Parathyroid adenoma (tissue), 2 donors: ENCODE results near the gene RIN3.
A peak's percentile ranks its signal among the peaks of the same experiment; 100 is the strongest.

Experiments used
- H2AFZ ChIP-seq: fragments of 300-600 bp; sonication (generic); one replicate; pipeline ENCODE4 v1.7.0; 2017; ENCODE audit warnings: antibody characterized with exemption, mild to moderate bottlenecking
- H3K27ac ChIP-seq: fragments of 300-600 bp; sonication (generic); one replicate; pipeline ENCODE4 v1.7.0; 2017
- H3K27me3 ChIP-seq: fragments of 300-600 bp; sonication (generic); one replicate; pipeline ENCODE4 v1.7.0; 2017; ENCODE audit warnings: low read length; ENCODE audit not compliant: control insufficient read depth, insufficient read depth
- H3K36me3 ChIP-seq: fragments of 300-600 bp; sonication (generic); one replicate; pipeline ENCODE4 v1.7.0; 2017; ENCODE audit warnings: low read length; ENCODE audit not compliant: control insufficient read depth, insufficient read depth
- H3K4me1 ChIP-seq: fragments of 300-600 bp; sonication (generic); one replicate; pipeline ENCODE4 v1.7.0; 2017; ENCODE audit warnings: control low read depth
- H3K4me2 ChIP-seq: fragments of 300-600 bp; sonication (generic); one replicate; pipeline ENCODE4 v1.7.0; 2017; ENCODE audit warnings: low read length
- H3K4me3 ChIP-seq: fragments of 300-600 bp; sonication (generic); one replicate; pipeline ENCODE4 v1.7.0; 2017; ENCODE audit warnings: low read depth, low read length
- H3K79me2 ChIP-seq: fragments of 300-600 bp; sonication (generic); one replicate; pipeline ENCODE4 v1.7.0; 2017; ENCODE audit warnings: control low read depth
- H3K9ac ChIP-seq: fragments of 300-600 bp; sonication (generic); one replicate; pipeline ENCODE4 v1.7.0; 2017; ENCODE audit warnings: mild to moderate bottlenecking
- H3K9me3 ChIP-seq: fragments of 300-600 bp; sonication (generic); one replicate; pipeline ENCODE4 v1.7.0; 2017; ENCODE audit warnings: low read length; ENCODE audit not compliant: control insufficient read depth
- TF ChIP-seq, protein P1 (sequence below): fragments of 300-600 bp; sonication (generic); IDR thresholded peaks from one replicate; pipeline ENCODE4 v1.7.0; 2017; ENCODE audit warnings: antibody characterized with exemption, mild to moderate bottlenecking
- donor health status: primary hyperparathyroidism.

RIN3 gene

DNA sequence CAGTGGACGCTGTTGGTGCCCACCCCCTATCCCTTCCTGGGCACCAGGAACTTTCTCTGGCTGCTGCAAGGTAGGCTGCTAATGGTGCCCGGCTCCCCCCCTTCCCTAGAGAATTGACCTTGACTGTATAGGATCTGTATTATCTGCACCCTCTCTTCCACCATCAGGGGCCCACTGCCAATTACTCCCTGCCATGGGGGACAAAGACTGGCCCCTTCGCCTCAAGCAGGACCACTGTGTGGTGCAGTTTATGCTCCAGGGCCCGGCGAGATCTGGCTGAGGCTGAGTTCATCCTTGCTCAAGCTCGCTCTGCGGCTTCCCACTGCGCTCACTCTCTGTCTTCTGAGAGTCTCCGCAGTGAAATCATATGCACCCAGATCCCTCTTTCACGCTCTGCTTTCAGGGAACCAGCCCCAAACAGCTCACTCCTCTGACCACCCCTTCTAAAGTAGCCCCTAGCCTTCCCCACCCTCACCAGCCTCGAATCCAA lies 139.6 kb downstream of the RIN3 start:
- H3K4me1 ChIP-seq, result peaks cover 17% of the 10 kb centered on the region
- H3K27ac ChIP-seq, result no peak overlapping the region
- H3K9ac ChIP-seq, result no peak overlapping the region

DNA sequence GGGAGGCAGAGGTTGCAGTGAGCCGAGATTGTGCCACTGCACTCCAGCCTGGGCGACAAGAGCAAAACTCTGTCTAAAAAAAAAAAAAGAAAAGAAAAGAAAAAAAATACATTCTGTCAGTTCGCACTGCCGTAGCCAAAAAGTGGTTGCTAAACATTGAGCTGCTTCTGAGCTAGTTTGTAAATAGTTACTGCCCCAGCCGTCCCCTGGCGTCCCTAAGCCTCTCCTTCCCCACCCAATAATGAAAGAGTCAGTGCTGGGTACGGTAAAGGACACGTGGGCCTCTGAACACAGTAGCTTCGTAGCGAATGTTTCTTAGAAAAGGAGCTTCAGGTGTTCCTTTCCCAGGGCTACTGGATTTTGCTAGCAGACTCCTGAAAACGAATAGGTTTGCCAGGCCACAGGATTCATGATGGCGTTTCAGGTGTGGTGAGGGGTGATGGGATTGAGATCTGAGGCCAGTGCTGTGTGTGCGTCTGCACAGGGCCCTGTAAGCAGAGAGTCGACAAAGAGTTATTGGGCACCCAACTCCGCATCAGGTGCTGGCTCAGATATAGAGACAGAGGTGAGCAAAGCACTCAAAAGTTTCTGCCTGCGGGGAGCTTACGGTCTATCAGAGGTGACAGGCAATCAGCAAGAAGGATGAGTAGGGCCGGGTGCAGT lies 140.8 kb downstream of the RIN3 start:
- Histone ChIP-seq H2AFZ (no peak overlapping the region), H3K27ac (no peak overlapping the region), H3K4me3 (no peak overlapping the region), H3K9me3 (no peaks in the 10 kb centered on the region), H3K4me1 (peaks cover 17% of the 10 kb centered on the region), H3K27me3 (no peaks in the 10 kb centered on the region), H3K9ac (no peak overlapping the region), H3K4me2 (no peak overlapping the region), H3K36me3 (no peaks in the 10 kb centered on the region), H3K79me2 (no peaks in the 10 kb centered on the region)
- TF ChIP-seq, protein P1, sequence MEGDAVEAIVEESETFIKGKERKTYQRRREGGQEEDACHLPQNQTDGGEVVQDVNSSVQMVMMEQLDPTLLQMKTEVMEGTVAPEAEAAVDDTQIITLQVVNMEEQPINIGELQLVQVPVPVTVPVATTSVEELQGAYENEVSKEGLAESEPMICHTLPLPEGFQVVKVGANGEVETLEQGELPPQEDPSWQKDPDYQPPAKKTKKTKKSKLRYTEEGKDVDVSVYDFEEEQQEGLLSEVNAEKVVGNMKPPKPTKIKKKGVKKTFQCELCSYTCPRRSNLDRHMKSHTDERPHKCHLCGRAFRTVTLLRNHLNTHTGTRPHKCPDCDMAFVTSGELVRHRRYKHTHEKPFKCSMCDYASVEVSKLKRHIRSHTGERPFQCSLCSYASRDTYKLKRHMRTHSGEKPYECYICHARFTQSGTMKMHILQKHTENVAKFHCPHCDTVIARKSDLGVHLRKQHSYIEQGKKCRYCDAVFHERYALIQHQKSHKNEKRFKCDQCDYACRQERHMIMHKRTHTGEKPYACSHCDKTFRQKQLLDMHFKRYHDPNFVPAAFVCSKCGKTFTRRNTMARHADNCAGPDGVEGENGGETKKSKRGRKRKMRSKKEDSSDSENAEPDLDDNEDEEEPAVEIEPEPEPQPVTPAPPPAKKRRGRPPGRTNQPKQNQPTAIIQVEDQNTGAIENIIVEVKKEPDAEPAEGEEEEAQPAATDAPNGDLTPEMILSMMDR, result no peak

More for the DNA sequence above, 139.6 kb downstream of the RIN3 start:
- H3K79me2 ChIP-seq, result no peaks in the 10 kb centered on the region
- no peaks in the 10 kb centered on the region for H3K9me3 ChIP-seq
- no peaks in the 10 kb centered on the region for H3K27me3 ChIP-seq
- peak overlapping the region; percentile 7 for H3K4me3 ChIP-seq
- no peak overlapping the region for H3K4me2 ChIP-seq
- no peaks in the 10 kb centered on the region for H3K36me3 ChIP-seq
- no peak overlapping the region for H2AFZ ChIP-seq
- TF ChIP-seq, protein P1, result no peak

DNA sequence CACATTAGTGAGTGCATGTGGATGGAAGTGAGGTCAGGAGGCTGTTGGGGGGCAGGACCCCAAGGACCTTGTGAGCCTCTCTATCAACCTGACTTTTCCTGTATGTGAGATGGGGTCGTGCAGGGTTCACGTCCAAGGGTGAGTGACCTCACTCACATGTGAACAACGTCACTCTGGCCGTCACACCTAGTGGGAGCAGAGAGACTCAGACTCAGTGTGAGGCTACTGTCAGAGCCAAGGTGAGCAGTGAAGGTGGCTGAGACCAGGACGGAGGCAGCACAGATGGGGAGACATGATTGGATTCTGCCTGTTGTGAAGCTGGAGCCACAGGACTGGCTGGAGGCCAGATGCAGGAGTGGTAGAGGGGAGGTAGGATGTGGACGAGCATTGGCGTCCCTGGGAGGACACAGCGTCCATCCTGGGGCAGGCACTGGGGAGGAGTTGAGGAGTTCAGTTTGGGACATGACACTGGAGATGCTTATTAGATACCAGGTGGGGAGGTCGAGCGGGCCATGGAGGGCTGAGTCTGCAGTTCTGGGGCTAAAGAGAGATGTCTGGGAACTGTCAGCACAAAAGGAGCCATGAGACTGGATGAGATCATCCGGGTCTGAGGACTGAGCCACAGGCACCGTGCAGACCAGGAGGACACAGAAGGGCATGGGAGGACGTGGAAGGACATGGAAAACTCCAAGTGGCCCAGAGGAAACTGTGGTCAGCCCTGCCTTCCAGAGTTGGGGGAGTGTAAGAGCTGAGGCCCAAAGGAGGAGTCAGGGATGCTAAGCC lies 142.0 kb downstream of the RIN3 start:
- Histone ChIP-seq H2AFZ (peak overlapping the region; percentile 76), H3K79me2 (no peaks in the 10 kb centered on the region), H3K9ac (no peak overlapping the region), H3K4me1 (peaks cover 17% of the 10 kb centered on the region), H3K27ac (peak overlapping the region; percentile 60), H3K4me2 (peak overlapping the region; percentile 21), H3K4me3 (no peak overlapping the region), H3K36me3 (no peaks in the 10 kb centered on the region), H3K27me3 (no peaks in the 10 kb centered on the region), H3K9me3 (no peaks in the 10 kb centered on the region)
- TF ChIP-seq, protein P1, result no peak

DNA sequence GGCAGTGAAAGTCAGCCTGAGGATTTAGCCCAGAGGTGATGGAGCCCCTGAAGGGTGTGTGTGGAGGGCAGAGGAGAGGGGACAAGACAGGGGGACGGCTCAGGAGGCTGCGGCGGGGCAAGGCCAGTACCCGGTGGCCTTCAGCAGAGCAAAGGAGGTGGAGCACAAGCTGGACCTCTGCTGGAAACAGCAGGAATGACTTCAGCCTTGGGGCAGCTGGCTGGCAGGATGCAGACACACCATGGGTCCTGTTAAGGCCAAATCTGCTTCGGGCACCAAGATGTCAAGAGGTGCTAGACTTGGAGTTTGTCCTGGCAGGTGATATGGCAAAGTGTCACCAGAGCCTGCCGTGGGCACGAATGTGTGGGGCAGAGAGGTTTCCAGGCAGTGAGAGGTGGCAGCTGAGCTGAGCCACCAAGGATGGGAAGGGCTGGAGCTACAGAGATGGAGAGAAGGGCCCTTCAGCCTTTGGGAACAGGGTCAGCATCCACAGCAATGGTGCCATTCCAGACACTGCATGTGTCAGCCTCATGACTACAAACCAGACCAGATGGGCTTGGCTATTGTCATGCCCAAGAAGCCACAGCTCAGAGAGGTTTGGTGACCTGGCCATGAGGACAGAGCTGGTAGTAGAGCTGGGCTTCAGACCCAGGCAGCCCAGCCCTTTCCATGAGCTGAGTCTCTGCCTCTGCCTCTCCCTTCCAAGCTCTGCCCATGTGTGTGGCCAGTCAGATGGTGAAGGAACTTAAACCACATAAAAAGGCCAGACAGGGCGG lies 142.9 kb downstream of the RIN3 start:
- H3K4me3 ChIP-seq, result no peak overlapping the region
- H3K79me2 ChIP-seq, result no peaks in the 10 kb centered on the region
- TF ChIP-seq, protein P1, result no peak
- H3K27me3 ChIP-seq, result no peaks in the 10 kb centered on the region
- no peaks in the 10 kb centered on the region for H3K36me3 ChIP-seq
- H3K9me3 ChIP-seq, result no peaks in the 10 kb centered on the region
- no peak overlapping the region for H3K9ac ChIP-seq
- H3K4me1 ChIP-seq, result peaks cover 17% of the 10 kb centered on the region
- H3K27ac ChIP-seq, result peak overlapping the region; percentile 60
- no peak overlapping the region for H3K4me2 ChIP-seq
- H2AFZ ChIP-seq, result peak overlapping the region; percentile 76
